ENCODE results near the gene SNX3. TPM values are rescaled to one million over a fixed set of nuclear protein-coding genes. Genes with fewer than 3 reads are reported as not detected.

Gene SNX3
- 179 and 180 TPM in 2 replicates for total RNA-seq

DNA sequence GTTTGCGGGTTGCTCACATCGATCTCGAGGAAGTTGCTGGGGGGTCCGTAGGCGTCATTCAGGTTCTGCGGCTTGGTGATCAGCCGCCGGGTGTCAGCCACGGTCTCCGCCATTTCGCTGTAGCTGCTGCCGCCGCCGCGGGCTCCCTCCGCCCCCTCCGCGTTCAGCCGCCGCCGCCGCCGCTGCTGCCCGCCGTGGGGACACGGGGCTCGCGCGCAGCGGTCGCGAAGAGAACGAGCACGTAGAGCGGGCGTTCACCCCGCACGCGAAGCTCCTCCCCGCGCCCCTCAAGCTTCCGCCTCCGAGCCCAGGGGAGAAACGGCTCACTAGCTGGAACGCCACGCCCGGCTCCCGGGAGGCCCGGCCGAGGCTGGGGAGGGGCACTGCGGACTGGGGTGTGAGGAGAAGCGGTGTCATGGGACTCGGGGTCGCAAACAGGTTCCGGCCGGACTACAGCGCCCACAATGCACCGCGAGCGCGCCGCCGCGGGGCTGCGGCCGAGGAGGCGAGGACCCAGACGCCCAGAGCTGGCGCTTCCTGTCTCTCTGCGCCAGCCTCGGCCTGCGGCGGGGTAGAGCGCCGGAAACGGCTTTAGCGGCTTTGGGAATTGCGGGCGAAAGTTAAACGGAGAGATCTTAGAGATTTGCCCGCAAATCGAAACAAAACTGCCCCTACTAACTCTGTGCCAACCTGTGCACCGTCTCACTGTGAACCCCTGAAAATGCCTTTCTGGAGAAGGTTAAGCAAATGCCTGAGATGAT lies at the start of gene SNX3:
SNX3 (minus strand) TSS at position 232 of the 761 bp plus-strand sequence; CDS start at position 113, 119 bp downstream.

DNA sequence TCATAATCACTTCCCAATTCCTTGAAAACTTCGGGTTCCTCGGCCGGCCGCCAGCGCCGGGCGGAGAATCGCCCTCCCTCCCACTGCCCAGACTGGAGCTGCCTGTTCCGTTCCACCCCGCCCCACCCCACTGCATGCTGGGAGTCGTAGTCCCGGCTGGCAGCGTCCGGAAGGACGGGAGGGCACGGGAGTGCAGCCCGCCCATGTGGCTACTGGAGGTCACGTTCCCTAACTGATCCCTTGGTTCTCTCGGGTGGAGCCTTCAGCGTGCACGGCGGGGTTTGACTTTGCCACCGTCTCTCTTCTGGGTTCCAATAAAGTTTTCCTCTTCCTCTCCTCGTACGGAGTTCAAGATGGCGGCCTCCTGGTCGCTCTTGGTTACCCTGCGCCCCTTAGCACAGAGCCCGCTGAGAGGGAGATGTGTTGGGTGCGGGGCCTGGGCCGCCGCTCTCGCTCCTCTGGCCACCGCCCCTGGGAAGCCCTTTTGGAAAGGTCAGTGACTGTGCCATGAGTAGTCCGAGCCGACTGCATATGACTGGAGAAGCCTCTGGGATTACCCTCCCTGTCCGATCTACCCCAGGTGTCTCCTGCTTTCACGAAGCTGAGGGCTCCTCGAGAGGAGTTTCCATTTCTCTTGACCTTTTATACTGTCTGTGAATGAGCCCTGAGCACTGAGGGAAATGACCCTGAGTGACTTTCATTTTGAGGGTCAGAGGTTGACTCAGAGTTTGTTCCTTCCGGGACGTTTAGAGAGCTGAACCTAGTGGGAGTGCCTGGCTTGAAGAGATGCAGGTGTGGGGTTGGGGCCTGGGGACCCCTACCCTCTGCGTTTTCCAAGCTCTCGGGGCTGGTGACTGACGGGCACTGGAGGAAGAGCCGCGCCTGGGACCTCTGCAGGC lies 34.1 kb upstream of the SNX3 start, which contains the start of gene AFG1L:
AFG1L (plus strand) TSS at position 328 of the 899 bp plus-strand sequence; CDS start at position 354, 26 bp downstream.

DNA sequence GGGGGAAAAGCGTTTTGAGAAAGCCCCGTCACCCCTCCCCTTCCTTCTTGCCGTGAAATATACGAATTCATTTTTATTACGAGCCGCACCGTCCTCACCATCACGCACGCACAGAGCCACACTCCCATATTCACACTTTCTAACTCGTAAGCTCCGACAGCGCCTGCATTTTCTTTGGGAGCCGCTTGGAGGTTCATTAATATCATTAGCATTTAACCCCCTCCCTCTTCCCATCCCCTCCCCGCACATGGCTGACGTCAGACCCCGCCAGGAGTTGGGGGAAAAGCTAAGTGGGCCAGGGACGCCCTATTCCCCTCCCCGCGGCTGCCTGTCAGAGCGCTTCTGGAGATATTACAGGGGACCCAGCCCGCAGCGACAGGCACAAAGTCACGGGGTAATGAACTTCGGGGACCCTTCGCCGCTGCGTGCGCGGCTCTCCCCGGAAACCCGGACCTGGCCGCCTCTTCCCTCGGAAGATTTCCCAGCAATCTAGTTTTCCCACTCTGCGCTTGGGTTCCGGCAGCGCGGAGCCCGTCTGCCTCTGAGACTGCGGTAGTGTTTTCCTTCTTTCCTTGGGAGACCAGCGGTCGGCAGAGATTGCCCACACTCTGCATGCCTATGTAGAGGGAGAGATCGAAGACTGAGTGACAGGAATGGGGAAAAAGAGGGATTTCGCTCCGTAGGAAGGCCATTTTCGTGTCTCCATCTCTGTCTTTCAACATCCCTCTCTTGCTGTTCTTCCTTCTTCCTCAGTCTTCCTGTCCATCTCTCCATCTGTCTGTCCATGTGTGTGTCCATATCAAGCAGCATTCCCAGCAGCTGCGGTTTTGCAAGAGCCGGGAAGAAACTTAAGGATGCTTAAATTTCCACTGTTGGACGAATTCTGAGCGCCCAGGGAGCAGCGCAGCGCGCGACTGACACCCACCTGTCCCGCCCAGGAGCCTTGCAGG lies 94.9 kb downstream of the SNX3 start, which contains the start of gene NR2E1:
NR2E1 (plus strand) TSS at position 309 of the 950 bp plus-strand sequence. CDS start 744 bp downstream, outside the sequence.

Other genes starting within 250 kb of the SNX3 start
- 18.6 and 21.0 TPM in 2 replicates for gene OSTM1, start 186.3 kb downstream of the SNX3 start, total RNA-seq
- gene NR2E1, start 95.0 kb downstream of the SNX3 start, total RNA-seq, result not detected in 2 replicates
- gene AFG1L, start 34.0 kb upstream of the SNX3 start, total RNA-seq, result 2.9 and 6.0 TPM in 2 replicates

All from myometrial cell (primary cell).